HL-60/S4 treated with phorbol 12-myristate 13-acetate at 8.2 ng/mL for 4 days and 3 days (cell line): ENCODE results near the gene FRMPD1.

Experiments used
- in situ Hi-C: fragments of 300-500 bp; cut with MboI; formaldehyde crosslinking; loops from 2 replicates; pipeline ENCODE4 v1.15.0; 2022; ENCODE audit warnings: low sequenced_read_pairs

FRMPD1 gene

GRCh38 chr9:37678789-37679273, 28.1 kb downstream of the FRMPD1 start:
- in situ Hi-C loops, result no loop called here

- in situ Hi-C loops, result no loop called here
Measured at GRCh38 chr9:37679649-37680402, 29.1 kb downstream of the FRMPD1 start.

- in situ Hi-C loops, result no loop called here
Measured at GRCh38 chr9:37682951-37683350, 32.2 kb downstream of the FRMPD1 start.

GRCh38 chr9:37683531-37684371, 33.0 kb downstream of the FRMPD1 start:
- in situ Hi-C loops, result no loop called here

GRCh38 chr9:37692622-37693221, 42.0 kb downstream of the FRMPD1 start:
- in situ Hi-C loops, result no loop called here

- in situ Hi-C loops, result no loop called here
Measured at GRCh38 chr9:37693260-37693659, 42.5 kb downstream of the FRMPD1 start.

- in situ Hi-C loops, result no loop called here
Measured at GRCh38 chr9:37694355-37694754, 43.6 kb downstream of the FRMPD1 start.

GRCh38 chr9:37696528-37696927, 45.8 kb downstream of the FRMPD1 start:
- in situ Hi-C loops, result no loop called here

- in situ Hi-C loops, result no loop called here
Measured at GRCh38 chr9:37700131-37700530, 49.4 kb downstream of the FRMPD1 start.

- in situ Hi-C loops, result no loop called here
Measured at GRCh38 chr9:37700900-37701299, 50.1 kb downstream of the FRMPD1 start.

- in situ Hi-C loops, result no loop called here
Measured at GRCh38 chr9:37705787-37706186, 55.0 kb downstream of the FRMPD1 start.

GRCh38 chr9:37706290-37706689, 55.5 kb downstream of the FRMPD1 start:
- in situ Hi-C loops, result no loop called here

GRCh38 chr9:37707748-37708147, 57.0 kb downstream of the FRMPD1 start:
- in situ Hi-C loops, result no loop called here

- in situ Hi-C loops, result no loop called here
Measured at GRCh38 chr9:37710046-37710445, 59.3 kb downstream of the FRMPD1 start.

- in situ Hi-C loops, result no loop called here
Measured at GRCh38 chr9:37715260-37715659, 64.5 kb downstream of the FRMPD1 start.

GRCh38 chr9:37715991-37716505, 65.3 kb downstream of the FRMPD1 start:
- in situ Hi-C loops, result no loop called here

- in situ Hi-C loops, result no loop called here
Measured at GRCh38 chr9:37719526-37719925, 68.8 kb downstream of the FRMPD1 start.

GRCh38 chr9:37727013-37727412, 76.3 kb downstream of the FRMPD1 start:
- in situ Hi-C loops, result loop anchor here (25.0 kb wide), 1 partner anchor 635 kb away; no protein-coding TSS in a partner anchor

- in situ Hi-C loops, result loop anchor here (25.0 kb wide), 1 partner anchor 633 kb away; no protein-coding TSS in a partner anchor
Measured at GRCh38 chr9:37729499-37729898, 78.7 kb downstream of the FRMPD1 start.

GRCh38 chr9:37730256-37730655, 79.5 kb downstream of the FRMPD1 start:
- in situ Hi-C loops, result loop anchor here (25.0 kb wide), 1 partner anchor 632 kb away; no protein-coding TSS in a partner anchor

GRCh38 chr9:37730839-37731238, 80.1 kb downstream of the FRMPD1 start:
- in situ Hi-C loops, result loop anchor here (25.0 kb wide), 1 partner anchor 631 kb away; no protein-coding TSS in a partner anchor
